AG10803 (cell line): ENCODE measurements around the gene YARS2.
"Not testable (repeated sequence)": the region's sequence is repeated elsewhere in the genome, so short reads cannot be mapped to it uniquely, and the experiment has no call there.

ENCODE experiments used
- DNase-seq: peaks from one replicate; pipeline ENCODE4 v3.0.0; 2010; ENCODE audit warnings: low read depth
- H3K4me3 ChIP-seq: 2 replicates; pipeline ENCODE4 v1.5.1; 2011; ENCODE audit warnings: mild to moderate bottlenecking, low read length, control low read depth
- TF ChIP-seq, protein P1 (sequence below): conservative IDR thresholded peaks from 2 replicates; pipeline ENCODE4 v1.5.1; 2011; ENCODE audit warnings: mild to moderate bottlenecking, low read length, control low read depth, inconsistent platforms

The YARS2 gene

DNA sequence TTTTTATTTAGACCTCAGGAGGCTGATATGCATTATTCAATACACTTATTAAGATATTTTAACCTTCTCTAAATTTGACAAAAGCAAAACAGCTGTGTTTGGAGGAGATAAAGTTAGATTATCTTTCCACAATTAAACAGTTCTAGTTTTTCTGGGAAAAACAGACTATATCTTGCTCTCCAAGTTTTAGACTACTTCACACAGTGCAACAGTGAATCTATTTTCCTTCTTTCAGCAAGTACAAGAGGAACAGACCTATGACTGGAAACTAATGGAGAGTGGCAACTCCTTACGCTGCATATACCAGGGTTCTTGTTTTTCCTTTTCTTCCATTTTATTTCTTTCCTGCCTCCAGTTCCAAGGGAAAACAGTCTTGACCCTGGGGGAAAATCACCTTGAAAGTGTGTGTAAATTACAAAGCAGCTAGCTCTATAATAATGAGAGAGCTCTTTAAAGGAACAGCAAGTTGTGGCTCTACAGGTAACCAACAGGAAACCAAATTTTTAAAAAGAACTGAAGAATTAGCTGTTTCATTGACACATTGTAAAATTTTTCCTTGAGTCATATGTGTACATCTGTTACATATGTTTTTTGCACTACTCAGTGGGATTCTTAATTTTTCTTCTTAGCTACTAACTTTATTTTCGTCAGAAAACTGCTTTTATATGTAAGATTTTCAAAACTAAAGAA lies 49.2 kb downstream of the YARS2 start:
- TF ChIP-seq, protein P1, sequence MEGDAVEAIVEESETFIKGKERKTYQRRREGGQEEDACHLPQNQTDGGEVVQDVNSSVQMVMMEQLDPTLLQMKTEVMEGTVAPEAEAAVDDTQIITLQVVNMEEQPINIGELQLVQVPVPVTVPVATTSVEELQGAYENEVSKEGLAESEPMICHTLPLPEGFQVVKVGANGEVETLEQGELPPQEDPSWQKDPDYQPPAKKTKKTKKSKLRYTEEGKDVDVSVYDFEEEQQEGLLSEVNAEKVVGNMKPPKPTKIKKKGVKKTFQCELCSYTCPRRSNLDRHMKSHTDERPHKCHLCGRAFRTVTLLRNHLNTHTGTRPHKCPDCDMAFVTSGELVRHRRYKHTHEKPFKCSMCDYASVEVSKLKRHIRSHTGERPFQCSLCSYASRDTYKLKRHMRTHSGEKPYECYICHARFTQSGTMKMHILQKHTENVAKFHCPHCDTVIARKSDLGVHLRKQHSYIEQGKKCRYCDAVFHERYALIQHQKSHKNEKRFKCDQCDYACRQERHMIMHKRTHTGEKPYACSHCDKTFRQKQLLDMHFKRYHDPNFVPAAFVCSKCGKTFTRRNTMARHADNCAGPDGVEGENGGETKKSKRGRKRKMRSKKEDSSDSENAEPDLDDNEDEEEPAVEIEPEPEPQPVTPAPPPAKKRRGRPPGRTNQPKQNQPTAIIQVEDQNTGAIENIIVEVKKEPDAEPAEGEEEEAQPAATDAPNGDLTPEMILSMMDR, result no peak
- DNase-seq, result no peak
- H3K4me3 ChIP-seq, result no peak overlapping the region

DNA sequence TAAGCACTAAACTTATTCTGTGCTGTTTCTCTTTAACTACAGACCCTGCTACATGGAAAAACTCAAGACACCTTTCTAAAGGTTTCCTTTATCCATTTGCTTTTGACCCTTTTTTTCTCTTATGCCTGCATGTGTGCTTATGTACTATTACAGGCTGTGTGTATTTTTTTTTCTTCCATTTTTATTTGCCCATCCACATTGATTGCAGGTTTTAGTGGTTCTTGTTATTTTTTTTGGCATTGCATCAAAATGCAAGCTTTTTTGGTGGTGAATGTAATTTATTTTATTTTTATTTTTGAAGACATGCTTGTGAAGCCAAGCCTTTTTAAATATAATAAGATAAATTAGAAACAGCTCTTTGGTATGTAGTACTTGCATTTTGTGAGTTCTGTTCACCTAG lies 49.9 kb downstream of the YARS2 start:
- H3K4me3 ChIP-seq, result no peak overlapping the region
- no peak for DNase-seq
- TF ChIP-seq, protein P1, result no peak

DNA sequence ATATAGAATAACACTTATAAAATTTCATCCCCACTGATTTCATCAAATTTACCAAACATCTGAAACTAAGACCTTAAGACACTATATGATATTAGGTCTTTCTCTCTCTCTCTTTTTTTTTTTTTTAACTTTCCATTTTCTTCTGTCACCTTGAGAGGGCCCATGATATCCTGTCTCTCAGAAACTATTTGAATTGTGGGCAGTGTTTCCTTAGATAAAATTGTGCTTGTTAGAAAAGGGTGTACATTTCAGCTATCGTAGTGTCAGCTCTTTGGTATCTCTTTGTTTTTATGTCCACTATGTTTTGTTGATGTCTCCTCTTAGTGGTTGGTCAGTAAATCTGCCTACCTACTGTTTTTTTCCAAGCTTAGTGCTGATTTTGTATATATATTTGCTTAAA lies 52.8 kb downstream of the YARS2 start:
- no peak for DNase-seq
- TF ChIP-seq, protein P1, result no peak
- no peak overlapping the region for H3K4me3 ChIP-seq

DNA sequence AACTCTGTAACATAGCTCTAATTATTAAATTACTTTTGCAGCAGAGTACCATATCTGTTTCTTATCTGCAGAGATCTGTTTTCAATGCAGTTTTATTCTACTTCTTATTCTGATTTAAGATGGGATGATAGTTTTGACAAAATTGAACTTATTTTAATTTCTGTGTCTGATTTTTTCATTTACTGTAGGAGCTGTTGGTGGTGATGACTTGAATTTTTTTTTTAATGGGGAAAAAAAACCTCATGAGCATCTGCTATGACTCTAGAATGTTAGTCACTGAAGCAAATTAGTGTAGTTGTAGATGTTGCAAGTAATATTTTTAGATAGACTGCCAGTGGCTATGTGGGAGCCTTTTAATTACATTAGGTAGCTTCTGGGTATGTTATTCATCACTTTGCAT lies 53.2 kb downstream of the YARS2 start:
- no peak overlapping the region for H3K4me3 ChIP-seq
- TF ChIP-seq, protein P1, result no peak
- DNase-seq, result peak; percentile 23

DNA sequence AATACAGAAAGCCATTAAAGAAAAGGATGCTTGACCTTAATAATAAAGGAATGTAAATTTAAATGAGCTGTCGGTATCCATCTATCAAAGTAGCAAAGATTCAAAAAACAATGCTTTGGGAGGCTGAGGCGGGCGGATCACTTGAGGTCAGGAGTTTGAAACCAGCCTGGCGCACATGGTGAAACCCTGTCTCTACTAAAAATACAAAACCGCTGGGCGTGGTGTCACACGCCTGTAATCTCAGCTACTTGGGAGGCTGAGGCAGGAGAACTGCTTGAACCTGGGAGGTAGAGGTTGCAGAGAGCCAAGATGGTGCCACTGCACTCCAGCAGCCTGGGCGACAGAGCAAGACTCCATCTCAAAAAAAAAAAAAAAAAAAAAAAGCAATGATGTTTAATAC lies 56.3 kb downstream of the YARS2 start:
- not testable (repeated sequence) for H3K4me3 ChIP-seq, DNase-seq

DNA sequence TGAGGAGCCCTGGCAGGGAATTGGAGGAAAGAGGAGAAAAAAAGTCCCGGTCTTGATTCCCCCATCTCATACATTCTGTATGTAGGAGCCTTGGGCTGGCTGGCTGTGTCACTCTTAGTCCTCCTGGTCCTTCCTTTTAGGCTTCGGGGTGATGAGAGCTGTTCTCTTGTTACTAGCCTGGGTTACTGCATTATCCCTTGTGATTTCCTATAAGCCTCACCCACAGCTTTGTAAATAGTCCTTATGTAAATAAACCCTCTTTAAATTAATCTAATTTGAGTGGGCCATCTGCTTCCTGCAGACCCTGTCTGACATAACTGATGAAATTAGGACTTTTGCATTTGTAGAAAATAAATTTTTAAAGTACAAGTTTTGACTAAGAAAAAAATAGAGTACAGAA lies 57.4 kb downstream of the YARS2 start:
- DNase-seq, result no peak
- TF ChIP-seq, protein P1, result no peak

DNA sequence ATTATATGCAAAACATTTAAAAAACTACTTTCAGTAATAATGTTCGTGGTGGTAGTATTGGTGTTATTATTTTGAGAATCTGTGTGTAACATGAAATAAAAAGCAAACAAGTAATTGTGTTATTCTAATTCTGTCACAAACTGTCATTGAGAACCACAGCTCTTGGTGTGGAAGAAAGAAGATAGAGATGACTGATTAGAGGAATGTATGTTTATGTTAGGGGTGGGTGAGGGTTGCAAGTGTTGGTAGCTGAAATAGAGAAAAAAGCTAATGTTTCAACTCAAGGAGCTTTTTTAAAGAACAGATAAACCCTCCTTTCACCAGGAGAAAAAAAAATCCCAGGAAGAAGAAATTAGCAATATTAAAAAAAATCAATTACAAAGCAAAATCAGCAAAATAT lies 58.3 kb downstream of the YARS2 start:
- no peak for DNase-seq
- TF ChIP-seq, protein P1, result no peak

More for the DNA sequence above, 57.4 kb downstream of the YARS2 start:
- no peak overlapping the region for H3K4me3 ChIP-seq

More for the DNA sequence above, 58.3 kb downstream of the YARS2 start:
- no peak overlapping the region for H3K4me3 ChIP-seq
